HG02840 (cell line): ENCODE measurements around the gene PSRC1.

Experiments
- ATAC-seq: cut with Tn5 transposase; IDR thresholded peaks from one replicate; pipeline ENCODE4 v1.9.1; 2021; ENCODE audit warnings: mild to moderate bottlenecking, moderate library complexity, moderate number of reproducible peaks; ENCODE audit not compliant: unreplicated experiment, low FRiP score

The PSRC1 gene

GRCh38 chr1:109261006-109261405, 21.9 kb downstream of the PSRC1 start:
- no peak for ATAC-seq

DNA sequence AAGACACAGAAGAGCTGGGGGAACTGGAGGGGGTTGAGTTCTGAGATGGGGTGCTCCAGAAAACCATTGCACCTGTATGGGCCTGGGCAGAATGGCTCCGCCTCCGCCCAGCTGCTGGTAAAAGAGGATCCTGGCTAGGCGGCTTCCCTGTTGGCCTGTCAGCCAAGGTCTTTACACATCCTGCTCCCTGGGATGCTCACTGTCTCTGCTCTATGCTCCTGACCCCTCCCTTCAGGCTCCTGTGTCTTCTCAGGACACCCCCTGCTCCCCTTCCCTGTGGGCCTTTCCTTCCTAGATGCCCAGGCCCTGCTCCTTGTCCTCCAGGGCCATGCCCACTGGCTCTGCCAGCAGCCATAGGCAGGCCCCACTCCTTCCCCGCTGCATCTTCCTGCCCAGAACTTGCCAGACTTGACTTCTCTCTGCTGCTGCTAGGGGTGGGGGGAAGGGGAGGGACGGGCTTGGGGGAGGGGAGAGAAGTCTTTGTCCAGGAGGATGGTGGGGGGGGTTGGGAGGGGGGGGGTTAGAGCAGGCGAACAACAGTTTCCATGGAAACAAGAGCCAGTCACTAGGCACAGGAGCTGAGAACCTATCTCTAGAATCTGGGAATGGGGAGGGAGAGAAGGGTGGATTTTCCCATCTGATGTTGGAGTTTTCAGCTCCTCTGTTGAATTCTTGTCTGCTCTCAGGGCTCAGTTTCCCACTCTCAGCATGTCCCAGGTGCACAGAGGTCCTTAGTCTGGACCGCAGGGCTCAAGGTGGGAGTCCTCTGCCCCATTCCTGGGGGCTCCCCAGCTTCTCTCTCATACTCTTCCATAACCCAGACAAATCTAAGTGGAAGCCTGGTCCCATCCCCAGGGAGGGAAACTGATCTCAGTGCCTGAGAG, 23.0 kb downstream of the PSRC1 start:
- ATAC-seq: no peak

- ATAC-seq: no peak
Measured at GRCh38 chr1:109258481-109259466, 24.2 kb downstream of the PSRC1 start.

DNA sequence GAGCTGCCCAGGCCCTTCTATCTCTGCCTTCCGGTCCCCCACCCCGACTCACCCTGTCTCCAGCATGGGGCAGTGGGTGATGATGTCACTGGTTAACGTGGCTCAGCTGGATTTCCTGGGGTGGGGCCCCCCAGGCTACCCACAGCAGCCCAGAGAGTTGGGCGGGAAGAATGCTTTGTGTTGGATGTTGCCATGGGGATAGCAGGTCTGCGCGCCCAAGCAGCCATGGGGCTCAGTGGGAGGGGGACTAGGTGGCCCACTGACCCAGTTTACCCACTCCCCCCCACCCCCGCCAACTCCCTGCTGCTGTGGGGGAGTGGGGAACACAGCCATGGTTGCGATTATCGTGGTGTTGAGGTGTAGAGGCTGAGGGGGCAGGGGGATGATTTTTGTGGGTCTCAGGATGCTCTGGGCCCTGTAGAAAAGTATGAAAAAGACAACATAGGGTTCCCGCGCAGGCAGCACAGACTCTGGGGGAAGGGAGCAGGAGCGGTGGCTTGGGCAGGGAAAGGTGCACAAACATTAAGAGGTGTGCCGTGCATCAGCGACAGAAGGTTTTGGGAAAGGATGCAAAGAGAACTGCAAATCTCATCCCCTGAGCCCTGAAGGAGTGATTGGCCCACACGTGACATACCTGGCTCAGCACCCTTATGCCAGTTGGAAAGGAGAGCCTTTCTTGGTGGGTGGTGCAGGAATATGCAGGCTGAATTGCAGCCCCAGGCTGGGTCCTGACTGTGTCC, 25.1 kb downstream of the PSRC1 start:
- ATAC-seq: no peak

DNA sequence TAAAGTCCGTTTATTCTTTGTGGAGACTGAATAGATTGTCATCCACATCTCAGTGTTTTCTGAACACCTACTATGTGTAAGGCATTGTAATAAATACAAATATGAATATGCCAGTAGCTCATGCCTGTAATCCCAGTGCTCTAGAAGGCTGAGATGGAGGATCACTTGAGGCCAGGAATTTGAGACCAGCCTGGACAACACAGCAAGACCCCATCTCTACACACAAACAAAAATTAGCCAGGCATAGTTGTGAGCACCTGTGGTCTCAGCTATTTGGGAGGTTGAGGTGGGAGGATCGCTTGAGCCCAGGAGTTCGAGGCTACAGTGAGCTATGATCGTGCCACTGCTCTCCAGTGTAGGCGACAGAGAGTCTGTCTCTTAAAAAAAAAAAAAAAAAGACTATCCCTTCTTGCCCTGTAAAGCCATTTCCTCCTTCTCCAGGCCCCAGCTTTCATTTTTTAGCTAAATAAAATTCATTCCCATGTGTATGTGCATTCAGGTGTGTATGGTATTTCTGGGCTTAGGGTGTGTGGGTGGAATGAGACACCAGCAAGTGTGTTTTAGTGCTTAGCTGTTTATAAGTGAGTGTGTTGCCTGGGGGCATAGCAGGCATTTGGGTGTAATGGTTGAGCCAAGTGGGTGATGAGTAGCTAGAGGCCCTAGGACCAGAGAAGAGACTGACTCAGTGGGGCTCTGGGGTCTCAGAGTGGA, 25.8 kb downstream of the PSRC1 start:
- ATAC-seq: no peak

DNA sequence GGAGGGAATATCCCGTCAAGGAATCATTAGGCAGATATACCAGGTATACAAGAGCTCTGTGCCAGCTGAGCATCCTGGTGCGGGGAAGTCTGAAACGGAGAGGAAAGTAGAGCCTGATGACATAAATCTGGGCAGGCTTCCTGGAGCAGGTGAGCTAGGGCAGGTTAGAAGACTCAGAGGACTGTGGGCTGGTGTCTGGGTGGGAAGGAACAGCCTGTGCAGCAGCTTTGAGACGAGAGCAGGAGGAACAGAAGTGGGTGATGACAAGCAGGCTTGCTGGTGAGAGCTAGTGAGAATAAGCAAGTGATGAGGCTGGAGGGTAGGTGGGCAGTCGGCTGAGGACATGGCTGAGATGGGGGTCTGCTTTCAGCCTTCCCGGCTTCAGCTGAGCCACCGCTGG, 26.9 kb downstream of the PSRC1 start:
- no peak for ATAC-seq

DNA sequence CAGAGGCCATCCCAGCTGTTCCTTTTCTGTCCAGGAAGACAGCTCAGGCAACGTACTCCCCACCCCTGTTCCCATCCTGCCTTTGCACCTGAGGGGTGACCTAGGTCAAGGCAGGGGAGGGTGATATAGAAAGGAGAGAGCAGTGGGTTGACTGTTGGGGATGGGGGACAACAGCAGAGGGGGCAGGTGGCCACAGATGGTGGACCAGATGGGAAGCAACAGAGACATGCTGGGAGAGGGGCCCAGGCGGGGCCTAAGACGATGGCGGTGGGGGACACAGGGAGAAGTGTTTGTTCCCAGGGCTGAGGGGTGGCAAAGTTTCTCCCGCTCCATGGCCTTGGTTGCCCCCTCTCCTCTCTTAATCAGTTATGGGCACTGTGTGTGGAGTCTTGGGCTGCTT, 27.3 kb downstream of the PSRC1 start:
- no peak for ATAC-seq

GRCh38 chr1:109255097-109255651, 27.8 kb downstream of the PSRC1 start:
- no peak for ATAC-seq

GRCh38 chr1:109254621-109255096, 28.3 kb downstream of the PSRC1 start:
- ATAC-seq: no peak

DNA sequence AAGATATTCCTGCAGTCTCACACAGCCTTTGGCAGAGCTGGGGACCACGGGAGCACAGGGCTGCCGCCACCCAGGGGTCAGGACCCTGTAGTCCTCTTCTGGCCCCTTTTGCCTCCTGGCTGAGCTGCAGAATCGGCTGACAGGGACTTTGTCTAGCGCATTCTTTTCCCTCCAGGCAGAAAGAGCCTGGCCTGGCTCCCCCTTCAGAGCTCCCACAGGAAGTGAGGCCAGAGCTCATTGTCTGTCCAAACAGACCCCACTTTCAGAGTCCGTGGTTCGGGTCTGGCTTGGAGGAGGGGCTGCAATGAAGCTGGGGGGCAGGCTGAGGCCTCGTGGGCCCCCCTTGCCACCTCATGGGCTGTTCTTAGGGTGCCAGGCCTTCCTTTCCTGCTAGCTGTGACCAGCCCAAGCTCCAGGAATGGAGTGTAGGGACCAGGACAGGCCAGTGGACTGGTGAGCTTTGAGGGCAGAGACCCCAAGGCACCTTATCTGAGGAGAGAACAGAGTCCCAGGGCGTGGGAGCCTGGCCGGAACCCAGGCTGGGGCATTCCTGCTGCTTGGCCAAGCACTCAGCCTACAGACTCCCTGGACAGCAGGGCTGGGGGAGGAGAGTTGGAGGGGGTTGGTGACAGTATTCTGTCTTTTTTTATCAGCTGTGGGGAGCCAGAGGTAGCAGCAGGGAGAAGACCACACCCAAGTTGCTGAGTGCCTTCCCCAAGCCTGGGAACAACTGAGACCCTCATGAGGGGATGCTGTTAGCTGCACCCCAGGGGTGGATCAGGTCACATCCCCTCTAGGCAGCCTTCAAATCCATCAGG, 28.9 kb downstream of the PSRC1 start:
- ATAC-seq: no peak

GRCh38 chr1:109252893-109253802, 29.8 kb downstream of the PSRC1 start:
- no peak for ATAC-seq

GRCh38 chr1:109252167-109252892, 30.6 kb downstream of the PSRC1 start:
- ATAC-seq: no peak

- no peak for ATAC-seq
Measured at GRCh38 chr1:109251277-109252166, 31.4 kb downstream of the PSRC1 start.

GRCh38 chr1:109250454-109251276, 32.3 kb downstream of the PSRC1 start:
- ATAC-seq: no peak
